AG04449 (cell line): ENCODE measurements around the gene GPR4.

ENCODE experiments used
- CTCF ChIA-PET: fragments of 350-600 bp; formaldehyde crosslinking; extraction: SDS; loops from one replicate; lab custom pipeline; 2021; ENCODE audit warnings: antibody characterized with exemption; lab: Yijun Ruan, JAX
- POLR2A ChIA-PET: fragments of 400-600, 350-600 bp; formaldehyde crosslinking; extraction: SDS; loops from one replicate; lab custom pipeline; 2020; ENCODE audit warnings: antibody characterized with exemption, inconsistent platforms; lab: Yijun Ruan, JAX
- DNase-seq: peaks from one replicate; pipeline ENCODE4 v3.0.0-alpha.2; 2010; ENCODE audit warnings: low read depth, low spot score
- H3K4me3 ChIP-seq: 2 replicates; pipeline ENCODE4 v1.5.1; 2011; ENCODE audit warnings: low read depth, mild to moderate bottlenecking, control low read depth, low read length
- TF ChIP-seq, protein P1 (sequence below): IDR thresholded peaks from one replicate; pipeline ENCODE4 v1.5.1; 2011; ENCODE audit warnings: mild to moderate bottlenecking, moderate library complexity, low read length, control low read depth, inconsistent platforms; ENCODE audit not compliant: insufficient read depth; ENCODE audit errors: missing control alignments

The GPR4 gene

DNA sequence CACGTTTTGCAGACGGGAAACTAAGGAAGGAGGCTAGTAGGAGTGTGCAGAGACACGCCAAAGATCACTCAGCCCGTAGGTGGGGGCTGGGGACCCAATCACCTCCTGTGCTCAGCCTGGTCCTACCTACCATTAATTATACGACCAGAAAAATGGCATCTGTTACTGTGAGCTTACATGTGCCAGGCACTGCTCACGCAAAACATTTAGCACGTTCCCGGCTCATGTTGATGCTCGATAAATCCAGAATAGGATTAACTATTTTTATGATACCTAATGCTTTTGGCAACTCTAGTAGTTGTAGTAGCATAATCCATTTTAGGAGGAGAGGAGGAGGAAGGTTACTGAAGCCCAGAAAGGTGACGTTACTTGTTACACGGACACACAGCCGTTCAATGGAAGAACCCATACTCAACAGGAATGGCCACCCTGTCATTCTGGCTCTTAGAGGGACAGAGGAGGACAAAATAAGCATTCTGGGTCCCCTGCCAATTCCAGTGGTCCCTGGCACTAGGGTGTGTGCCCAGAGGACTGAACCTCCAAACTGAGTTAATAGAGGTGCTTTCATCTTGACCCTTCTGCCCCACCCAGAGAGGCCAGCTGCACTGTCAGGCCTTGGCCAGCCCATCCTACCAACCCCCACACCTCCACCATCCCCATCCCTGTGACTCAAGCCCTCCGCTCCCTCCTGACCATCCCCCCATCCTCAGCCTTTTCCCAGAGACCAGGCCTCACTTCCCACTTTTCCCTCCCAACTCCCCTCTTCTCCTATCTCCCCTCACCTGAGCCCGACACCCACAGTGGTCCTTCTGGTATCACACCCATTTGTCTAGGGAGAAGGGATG is 42.1 kb upstream of the GPR4 start:
- no peak overlapping the region for H3K4me3 ChIP-seq
- TF ChIP-seq, protein P1, sequence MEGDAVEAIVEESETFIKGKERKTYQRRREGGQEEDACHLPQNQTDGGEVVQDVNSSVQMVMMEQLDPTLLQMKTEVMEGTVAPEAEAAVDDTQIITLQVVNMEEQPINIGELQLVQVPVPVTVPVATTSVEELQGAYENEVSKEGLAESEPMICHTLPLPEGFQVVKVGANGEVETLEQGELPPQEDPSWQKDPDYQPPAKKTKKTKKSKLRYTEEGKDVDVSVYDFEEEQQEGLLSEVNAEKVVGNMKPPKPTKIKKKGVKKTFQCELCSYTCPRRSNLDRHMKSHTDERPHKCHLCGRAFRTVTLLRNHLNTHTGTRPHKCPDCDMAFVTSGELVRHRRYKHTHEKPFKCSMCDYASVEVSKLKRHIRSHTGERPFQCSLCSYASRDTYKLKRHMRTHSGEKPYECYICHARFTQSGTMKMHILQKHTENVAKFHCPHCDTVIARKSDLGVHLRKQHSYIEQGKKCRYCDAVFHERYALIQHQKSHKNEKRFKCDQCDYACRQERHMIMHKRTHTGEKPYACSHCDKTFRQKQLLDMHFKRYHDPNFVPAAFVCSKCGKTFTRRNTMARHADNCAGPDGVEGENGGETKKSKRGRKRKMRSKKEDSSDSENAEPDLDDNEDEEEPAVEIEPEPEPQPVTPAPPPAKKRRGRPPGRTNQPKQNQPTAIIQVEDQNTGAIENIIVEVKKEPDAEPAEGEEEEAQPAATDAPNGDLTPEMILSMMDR, result no peak
- no peak for DNase-seq
- ChIA-PET POLR2A (no interaction called here), CTCF (interaction anchor here (0.6 to 6.7 kb wide), 18 partner anchors 12 to 229 kb away, joined by 3 to 86 read pairs (median 11); partner anchors contain the start of genes RTN2 and SNRPD2)

DNA sequence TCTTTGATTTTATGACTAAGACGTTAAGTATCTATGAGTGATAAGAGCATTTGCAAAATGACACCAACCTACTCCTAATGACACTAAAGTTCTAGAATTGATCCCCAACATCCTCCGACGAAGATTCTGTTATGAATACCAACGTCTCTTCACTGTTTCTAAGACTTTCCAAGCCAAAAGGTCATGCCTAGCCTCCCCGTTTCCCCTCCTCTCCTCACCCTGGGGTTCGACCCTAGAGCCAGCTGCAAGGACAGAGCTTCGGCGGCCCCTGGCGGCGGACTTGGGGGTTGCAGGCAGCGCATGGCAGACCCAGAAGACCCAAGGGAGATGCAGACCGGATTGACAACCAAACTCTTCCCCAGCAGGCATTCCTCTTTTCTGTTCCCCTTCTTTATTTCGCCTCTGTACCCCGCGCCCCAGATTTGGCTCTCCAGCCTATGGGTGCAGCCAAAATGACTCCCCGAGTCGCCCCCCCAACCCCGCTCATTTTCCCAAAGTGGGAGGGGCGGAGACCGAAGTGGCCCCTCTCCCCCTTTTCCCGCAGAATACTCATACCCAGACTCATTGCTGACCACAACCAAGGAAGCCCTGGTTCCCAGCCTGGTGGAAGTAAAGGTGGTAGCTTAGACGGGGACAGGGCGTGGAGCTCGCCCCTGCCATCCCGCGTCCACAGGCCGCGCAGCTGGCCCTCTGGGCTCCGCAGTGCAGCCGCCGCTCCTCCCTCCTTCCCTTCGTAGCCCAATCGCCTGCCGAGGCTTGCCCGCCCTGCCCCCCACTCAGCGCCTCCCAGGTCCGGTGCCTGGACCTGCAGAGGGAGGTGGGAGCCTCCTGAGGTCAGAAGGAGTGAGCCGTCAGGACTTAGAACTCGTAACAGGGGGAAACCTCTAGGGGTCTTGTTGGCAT is 41.3 kb upstream of the GPR4 start:
- H3K4me3 ChIP-seq, result peak overlapping the region; percentile 25; the same call in 1 of the 2 replicates
- ChIA-PET POLR2A (no interaction called here), CTCF (interaction anchor here (0.6 to 6.7 kb wide), 38 partner anchors 12 to 228 kb away, joined by 3 to 86 read pairs (median 7); partner anchors contain the start of genes OPA3, PPM1N, QPCTL and SNRPD2)
- DNase-seq, result no peak
- TF ChIP-seq, protein P1, result peak; percentile 99

DNA sequence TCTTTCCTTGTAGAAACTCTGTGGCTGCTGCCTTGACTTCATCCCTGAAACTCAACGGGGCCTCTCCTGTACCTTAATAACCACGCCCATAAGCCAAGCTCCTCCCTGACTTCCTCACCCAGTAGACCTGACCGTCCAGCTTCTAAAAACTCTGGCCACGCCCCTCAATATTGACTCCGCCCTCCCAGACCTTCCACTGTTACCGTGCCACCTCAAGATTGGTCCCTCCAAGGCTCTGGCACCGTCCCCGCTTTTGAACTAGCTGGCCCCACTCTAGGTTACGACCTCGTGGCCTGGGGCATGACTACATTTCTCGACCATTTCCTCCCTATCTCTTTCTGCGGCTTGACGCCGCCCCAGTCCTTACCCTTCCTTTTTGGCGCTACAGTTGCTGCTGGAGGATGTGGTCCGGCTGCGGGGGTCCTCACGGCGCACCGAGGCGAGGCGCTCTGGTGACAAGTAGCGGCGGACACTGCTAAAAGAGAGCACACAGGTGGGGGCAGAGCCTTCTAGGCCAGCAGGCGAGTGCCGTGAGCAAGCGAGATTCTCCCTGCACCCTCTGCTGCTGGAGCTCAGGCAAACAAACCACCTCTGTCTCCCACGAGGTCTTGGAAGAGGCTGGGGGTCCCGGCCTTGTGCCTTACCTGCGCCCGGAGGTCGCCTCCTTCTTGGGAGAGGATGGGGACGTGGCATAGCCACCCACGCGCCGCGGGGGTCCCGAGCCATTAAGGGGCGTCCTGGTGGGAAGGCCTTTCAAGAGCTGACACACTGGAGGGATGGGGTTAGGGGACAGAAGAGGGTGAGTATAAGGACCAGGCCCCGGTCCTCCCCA is 39.5 kb upstream of the GPR4 start:
- H3K4me3 ChIP-seq, result peak overlapping the region; percentile 52
- ChIA-PET CTCF (interaction anchor here (0.6 to 6.7 kb wide), 46 partner anchors 11 to 215 kb away, joined by 3 to 86 read pairs (median 6); partner anchors contain the start of genes OPA3, QPCTL, SNRPD2 and VASP), POLR2A (interaction anchor here (0.7 to 1.4 kb wide), 8 partner anchors 9 to 156 kb away, joined by 3 to 5 read pairs (median 3); no protein-coding TSS in a partner anchor)
- DNase-seq, result no peak
- TF ChIP-seq, protein P1, result no peak

DNA sequence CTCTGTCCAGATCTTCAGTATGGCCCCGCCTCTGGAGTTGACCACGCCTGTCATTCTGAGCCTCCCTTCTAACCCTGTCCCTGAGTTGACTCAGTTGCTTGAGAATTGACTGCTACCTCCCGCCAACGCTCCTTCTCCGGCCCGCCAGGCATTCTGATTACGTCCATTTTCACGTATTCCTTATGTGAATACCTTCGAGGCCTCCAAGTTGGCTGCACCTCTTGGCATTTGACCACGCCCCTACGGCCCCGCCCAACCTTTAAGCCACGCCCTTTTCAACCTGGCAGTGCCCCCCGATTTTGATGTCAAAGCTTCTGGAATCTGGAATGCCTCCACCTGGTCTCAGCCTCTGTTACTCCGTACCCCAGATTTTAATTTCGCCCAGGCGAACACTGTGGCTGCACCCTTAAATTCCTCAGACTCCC is 38.8 kb upstream of the GPR4 start:
- POLR2A ChIA-PET, result interaction anchor here (0.7 to 1.1 kb wide), 3 partner anchors 10 to 155 kb away, joined by 3 to 4 read pairs (median 3); no protein-coding TSS in a partner anchor
- TF ChIP-seq, protein P1, result no peak
- peak overlapping the region; percentile 52; the same call in 1 of the 2 replicates for H3K4me3 ChIP-seq
- DNase-seq, result no peak
- CTCF ChIA-PET, result interaction anchor here (0.6 to 6.7 kb wide), 19 partner anchors 10 to 201 kb away, joined by 3 to 86 read pairs (median 9); partner anchors contain the start of gene QPCTL

DNA sequence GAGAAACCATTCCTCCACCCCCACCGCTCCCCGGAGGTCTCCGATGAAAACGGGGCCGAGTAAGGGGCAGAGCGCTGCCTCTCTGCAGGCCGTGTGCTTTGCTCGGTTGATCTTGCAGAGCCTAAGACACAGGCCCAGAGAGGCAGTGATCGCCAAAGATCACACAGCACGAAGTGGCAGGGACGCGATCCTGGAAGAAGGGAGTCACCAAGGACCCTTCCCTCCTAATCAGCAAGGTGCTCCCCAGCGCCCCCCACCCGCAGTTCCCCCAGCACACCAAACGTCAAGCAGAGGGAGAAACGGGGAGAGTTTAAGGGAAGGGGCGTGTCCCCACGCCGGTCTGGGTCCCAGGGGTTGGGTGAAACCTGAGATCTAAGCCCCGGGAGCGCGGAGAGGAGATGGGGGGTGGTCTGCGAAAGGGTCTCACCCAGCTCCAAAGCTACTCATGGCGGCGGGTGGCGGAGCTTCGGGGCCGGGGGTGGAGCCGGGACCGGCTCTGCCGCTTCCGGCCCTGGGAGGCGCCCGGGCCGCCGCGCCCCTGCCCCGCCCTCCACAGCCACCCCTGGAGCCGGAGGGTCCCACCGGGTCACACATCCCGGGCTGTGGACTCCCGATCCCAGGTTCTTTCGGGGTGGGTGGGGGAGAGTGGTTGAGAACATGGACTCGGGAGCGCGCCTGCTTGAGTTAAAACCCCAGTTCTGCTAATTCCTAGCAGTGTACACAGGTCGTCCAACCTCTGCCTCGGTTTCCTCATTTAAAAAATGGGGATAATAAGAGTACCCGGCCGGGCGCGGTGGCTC is 37.1 kb upstream of the GPR4 start, which contains the start of gene EML2:
TSS of gene EML2 (minus strand) at position 468 of the 800 bp plus-strand sequence. CDS start at position 447, 21 bp downstream.
- TF ChIP-seq, protein P1, result peak; percentile 42
- CTCF ChIA-PET, result interaction anchor here (0.5 to 6.7 kb wide), 13 partner anchors 23 to 903 kb away, joined by 3 to 86 read pairs (median 6); partner anchors contain the start of gene QPCTL
- no peak for DNase-seq
- peak within 1 kb of the TSS; percentile 72 for H3K4me3 ChIP-seq
- POLR2A ChIA-PET, result interaction anchor here (0.8 kb wide), 1 partner anchor 25 kb away, joined by 4 read pairs; no protein-coding TSS in a partner anchor
